ENCODE results near the gene MAMLD1. TPM values are rescaled to one million over a fixed set of nuclear protein-coding genes. Genes with fewer than 3 reads are reported as not detected.

The MAMLD1 gene
- total and polyA plus RNA-seq, 4 donors: 0.59 to 1.1 (median 0.76) TPM

GRCh38 chrX:150514462-150514861, 151.3 kb downstream of the MAMLD1 start:
- H3K4me1 ChIP-seq (ENCODE audit: control insufficient read depth in 4 of 4, insufficient read depth in 4 of 4, low read length in 3 of 4): peaks cover 8 to 19% (median 10%) of the 10 kb centered on the region in 4 donors
- H3K9ac ChIP-seq (ENCODE audit: low read depth in 1 of 2, low read length in 2 of 2): no peak overlapping the region
- no peak overlapping the region for H3K4me3 ChIP-seq (ENCODE audit: low read depth in 1 of 3, low read length in 3 of 3)
- no peaks in the 10 kb centered on the region for H3K27me3 ChIP-seq (ENCODE audit: control insufficient read depth in 4 of 4, insufficient read depth in 4 of 4, low read length in 3 of 4)
- DNase-seq (ENCODE audit: low spot score): no peak
- H3K27ac ChIP-seq (ENCODE audit: low read depth in 1 of 2, low read length in 2 of 2): no peak overlapping the region
- WGBS: 94% methylated on average over 4 of the region's 4 CpGs
- TF ChIP-seq YY1 (IDR thresholded peaks at IDR 0.05) (no peak), ZBTB33 (IDR thresholded peaks at IDR 0.05) (no peak), SP1 (IDR thresholded peaks at IDR 0.05) (no peak), TAF1 (conservative IDR thresholded peaks at IDR 0.05) (no peak), NR2F2 (IDR thresholded peaks at IDR 0.05) (no peak), HNF4G (IDR thresholded peaks at IDR 0.05) (no peak), RXRA (IDR thresholded peaks at IDR 0.05) (no peak), RAD21 (IDR thresholded peaks at IDR 0.05) (no peak), ATF3 (IDR thresholded peaks at IDR 0.05) (no peak), CTCF (IDR thresholded peaks at IDR 0.05; ENCODE audit: low read depth, low read length, missing input control) (no peak), GABPA (IDR thresholded peaks at IDR 0.05 in 1 of 2, conservative IDR thresholded peaks at IDR 0.05 in 1 of 2) (no peak), MAX (IDR thresholded peaks at IDR 0.05) (no peak), JUND (IDR thresholded peaks at IDR 0.05) (no peak), FOXA1 (IDR thresholded peaks at IDR 0.05) (no peak), HNF4A (conservative IDR thresholded peaks at IDR 0.05) (no peak), EGR1 (IDR thresholded peaks at IDR 0.05; ENCODE audit: low read depth in 2 of 2) (no peak), FOXA2 (IDR thresholded peaks at IDR 0.05) (no peak)
- TF ChIP-seq, protein P1, sequence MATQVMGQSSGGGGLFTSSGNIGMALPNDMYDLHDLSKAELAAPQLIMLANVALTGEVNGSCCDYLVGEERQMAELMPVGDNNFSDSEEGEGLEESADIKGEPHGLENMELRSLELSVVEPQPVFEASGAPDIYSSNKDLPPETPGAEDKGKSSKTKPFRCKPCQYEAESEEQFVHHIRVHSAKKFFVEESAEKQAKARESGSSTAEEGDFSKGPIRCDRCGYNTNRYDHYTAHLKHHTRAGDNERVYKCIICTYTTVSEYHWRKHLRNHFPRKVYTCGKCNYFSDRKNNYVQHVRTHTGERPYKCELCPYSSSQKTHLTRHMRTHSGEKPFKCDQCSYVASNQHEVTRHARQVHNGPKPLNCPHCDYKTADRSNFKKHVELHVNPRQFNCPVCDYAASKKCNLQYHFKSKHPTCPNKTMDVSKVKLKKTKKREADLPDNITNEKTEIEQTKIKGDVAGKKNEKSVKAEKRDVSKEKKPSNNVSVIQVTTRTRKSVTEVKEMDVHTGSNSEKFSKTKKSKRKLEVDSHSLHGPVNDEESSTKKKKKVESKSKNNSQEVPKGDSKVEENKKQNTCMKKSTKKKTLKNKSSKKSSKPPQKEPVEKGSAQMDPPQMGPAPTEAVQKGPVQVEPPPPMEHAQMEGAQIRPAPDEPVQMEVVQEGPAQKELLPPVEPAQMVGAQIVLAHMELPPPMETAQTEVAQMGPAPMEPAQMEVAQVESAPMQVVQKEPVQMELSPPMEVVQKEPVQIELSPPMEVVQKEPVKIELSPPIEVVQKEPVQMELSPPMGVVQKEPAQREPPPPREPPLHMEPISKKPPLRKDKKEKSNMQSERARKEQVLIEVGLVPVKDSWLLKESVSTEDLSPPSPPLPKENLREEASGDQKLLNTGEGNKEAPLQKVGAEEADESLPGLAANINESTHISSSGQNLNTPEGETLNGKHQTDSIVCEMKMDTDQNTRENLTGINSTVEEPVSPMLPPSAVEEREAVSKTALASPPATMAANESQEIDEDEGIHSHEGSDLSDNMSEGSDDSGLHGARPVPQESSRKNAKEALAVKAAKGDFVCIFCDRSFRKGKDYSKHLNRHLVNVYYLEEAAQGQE (IDR thresholded peaks at IDR 0.05): no peak
- no peaks in the 10 kb centered on the region for H3K9me3 ChIP-seq (ENCODE audit: control insufficient read depth in 4 of 4, low read length in 3 of 4)
- no peaks in the 10 kb centered on the region for H3K36me3 ChIP-seq (ENCODE audit: control insufficient read depth in 4 of 4, insufficient read depth in 3 of 4, low read depth in 1 of 4, low read length in 3 of 4)
